Activated naive CD8-positive, alpha-beta T cell treated with anti-CD3 and anti-CD28 coated beads, Interleukin-2, amount 50 U/mL, for 16 hours (primary cell): ENCODE data around the gene SMARCA2.

Experiments
- DNase-seq: peaks from one replicate; pipeline ENCODE4 v3.0.0-alpha.2; 2020; ENCODE audit warnings: low read depth, low spot score

SMARCA2 gene

DNA sequence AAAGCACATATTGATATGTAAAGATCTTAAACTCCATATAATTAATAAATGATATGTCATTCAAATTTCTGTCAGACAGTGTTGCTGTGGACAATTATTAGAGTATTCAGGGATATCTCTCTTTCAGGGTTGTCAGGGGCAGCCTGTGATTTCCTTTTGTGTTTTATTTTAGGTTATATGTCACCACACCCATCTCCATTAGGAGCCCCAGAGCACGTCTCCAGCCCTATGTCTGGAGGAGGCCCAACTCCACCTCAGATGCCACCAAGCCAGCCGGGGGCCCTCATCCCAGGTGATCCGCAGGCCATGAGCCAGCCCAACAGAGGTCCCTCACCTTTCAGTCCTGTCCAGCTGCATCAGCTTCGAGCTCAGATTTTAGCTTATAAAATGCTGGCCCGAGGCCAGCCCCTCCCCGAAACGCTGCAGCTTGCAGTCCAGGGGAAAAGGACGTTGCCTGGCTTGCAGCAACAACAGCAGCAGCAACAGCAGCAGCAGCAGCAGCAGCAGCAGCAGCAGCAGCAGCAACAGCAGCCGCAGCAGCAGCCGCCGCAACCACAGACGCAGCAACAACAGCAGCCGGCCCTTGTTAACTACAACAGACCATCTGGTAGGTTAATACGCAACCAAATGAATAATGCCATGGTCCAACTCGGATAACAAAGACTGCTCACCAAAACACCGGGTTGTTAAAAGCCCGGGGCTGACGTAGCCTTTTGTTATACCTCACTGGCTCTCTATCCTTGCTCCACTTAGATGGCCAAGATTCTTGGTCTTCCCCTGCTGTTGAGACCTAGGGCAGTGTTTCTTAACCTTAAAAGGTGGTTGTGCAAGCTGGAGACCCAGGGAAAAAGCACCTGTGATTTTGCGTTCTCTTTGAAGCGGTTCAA is 24.4 kb downstream of the SMARCA2 start:
- DNase-seq = no peak

DNA sequence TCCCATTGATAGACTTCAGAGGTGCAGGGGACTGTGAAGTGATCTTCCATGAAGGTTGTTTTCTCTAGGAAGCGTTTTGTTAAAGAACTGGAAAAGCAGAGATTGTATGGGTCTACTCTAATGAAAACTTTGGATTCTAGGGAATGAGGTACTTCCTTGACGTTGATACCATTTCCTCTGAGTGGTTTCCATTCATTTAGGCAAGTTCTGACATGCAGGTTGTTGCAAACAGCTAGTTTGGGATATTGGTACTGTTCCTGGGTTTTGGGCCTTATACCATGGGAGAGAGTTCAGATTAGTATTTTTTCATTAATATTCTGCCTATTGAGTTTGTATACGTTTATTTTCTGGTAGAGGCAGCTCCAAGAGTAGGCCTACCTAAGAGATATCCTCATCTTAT is 25.7 kb downstream of the SMARCA2 start:
- DNase-seq = no peak

DNA sequence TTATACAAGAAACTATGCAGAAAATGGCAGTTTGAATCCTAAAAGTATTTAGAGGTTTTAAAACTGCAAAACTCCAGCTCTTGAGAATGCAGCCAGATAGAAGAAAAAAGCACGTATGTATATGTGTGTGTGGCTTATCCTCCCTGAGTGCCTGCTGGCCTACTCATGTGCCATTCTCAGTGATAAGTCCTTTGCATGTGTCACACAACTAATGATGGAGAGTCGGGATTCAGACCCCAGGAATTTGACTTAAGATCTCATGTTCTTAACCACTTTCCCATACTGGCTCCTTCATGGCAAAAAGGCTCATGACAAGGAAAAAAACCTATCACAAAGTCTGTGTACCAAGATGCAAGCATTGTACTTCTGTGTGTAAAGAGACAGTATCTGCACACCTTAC is 26.6 kb downstream of the SMARCA2 start:
- no peak for DNase-seq

GRCh38 chr9:2043243-2043642 is 28.1 kb downstream of the SMARCA2 start:
- DNase-seq = no peak

DNA sequence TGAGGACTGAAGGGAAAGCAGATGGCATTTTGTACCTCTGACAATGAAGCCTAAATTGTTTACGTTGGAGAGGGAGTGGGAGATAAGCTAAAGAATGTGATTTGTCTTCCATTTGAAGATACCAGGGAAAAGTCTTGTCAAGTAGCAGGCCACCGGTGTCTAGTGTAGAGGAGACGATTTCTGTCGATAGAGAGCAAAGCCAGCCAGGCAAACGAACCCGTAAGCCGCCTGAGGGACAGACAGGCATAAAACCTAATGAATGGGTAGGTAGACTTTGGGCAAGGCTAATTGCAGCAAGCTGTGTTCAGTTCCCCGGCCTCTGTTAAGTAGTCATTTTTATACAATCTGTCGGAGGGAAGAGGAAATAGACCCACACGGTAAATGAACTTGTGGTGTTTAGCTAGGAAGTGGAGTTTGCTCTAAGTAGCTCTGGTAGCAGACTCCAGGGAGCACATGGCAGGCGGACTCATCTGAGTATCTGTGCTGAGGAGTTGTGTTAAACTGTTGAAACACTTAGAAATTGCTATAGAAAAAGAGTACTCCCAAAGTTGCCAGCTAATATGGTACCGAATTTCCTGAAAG is 28.8 kb downstream of the SMARCA2 start:
- DNase-seq = no peak

DNA sequence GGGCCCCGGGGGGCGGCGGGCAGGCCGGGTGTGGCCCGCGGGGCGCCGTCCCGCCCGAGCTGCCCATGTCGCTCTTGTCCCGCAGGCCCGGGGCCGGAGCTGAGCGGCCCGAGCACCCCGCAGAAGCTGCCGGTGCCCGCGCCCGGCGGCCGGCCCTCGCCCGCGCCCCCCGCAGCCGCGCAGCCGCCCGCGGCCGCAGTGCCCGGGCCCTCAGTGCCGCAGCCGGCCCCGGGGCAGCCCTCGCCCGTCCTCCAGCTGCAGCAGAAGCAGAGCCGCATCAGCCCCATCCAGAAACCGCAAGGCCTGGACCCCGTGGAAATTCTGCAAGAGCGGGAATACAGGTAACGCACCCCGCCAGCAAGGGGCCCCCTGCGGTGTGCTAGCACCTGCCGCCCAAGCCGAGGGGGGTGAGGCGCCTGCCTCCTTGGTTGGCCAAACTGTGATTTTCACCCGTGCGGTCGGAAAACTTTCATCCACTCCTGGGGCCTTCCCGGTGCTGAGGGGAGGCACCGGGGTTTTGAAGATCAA is 32.1 kb downstream of the SMARCA2 start:
- no peak for DNase-seq

DNA sequence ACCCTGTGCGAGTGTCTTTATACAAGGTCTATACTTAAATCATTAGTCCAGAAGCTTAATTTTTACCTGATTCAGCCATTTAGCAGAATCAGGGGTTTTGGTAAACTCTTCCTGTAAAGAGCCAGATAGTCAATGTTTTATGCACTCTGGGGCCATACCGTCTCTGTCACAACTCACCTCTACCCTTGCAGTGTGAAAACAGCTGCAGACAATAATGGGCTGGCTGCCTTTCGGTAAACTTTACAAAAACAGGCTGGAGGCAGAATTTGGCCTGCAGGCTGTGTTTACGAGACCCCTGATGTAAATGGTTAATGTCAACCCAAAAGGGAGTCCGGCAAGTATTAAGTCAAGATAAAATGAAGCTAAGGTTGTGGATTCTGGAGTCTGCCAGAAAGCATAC is 32.8 kb downstream of the SMARCA2 start:
- DNase-seq = no peak

- no peak for DNase-seq
Observed at GRCh38 chr9:2050236-2050635, 35.1 kb downstream of the SMARCA2 start.

DNA sequence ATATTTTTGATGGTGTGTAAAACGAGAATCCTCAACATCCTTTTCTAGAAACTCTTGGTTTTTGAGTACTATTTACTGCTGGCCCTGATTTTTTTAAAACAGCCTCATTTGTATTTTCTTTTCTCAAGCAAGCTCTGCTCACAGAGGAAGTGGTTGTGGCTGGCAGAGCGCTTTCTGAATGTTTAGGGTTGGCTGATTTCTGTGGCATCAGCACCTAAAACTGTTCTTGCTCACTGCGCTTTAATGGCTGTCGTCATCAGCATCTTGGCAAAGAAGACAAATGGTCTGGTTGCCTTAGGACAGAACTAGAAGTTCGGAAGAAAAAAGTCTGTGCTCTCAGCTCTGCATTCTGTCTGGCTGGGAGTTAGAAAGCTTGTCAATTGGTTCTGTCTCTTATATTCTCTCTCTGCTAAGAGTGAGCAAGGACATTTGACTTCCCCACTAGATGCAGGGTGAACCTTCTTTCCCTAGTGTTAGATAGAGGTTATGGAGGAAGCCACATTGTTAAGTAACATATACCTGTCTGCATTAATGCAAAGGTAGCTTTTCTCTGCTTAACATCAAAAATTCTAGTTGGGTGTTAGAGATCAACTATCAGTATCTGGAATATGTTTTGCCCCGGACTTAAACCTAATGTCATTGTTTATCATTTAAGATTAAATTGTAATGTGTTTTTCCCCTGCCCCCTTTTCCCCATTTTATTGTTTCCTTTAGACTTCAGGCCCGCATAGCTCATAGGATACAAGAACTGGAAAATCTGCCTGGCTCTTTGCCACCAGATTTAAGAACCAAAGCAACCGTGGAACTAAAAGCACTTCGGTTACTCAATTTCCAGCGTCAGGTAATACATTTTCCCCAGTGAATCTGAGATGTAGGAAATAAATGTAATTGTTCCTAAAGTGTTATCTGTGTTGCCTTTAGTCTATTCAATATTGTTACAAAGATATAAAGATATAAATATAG is 39.0 kb downstream of the SMARCA2 start:
- peak; percentile 6 for DNase-seq

DNA sequence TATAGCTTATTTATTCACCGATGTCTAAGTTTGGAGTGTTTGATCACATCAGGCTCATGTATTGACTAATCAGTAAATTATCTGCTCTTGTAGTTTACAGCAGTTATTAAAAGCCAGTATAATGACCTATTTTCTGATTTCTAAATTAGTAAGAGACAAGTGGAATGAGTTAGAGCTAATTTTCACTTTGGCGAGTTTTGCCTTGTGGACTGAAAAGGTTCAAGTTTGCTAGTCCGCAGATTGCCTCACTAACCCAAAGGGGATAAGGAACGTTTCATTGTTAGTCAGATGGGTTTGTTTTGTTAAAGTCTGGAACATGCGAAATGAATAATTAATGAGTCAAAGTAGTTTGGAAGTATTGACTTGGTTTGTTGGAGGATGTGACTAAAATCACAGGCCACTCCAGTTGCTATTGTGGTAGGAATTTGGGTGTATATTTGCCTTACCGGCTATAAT is 40.1 kb downstream of the SMARCA2 start:
- no peak for DNase-seq

DNA sequence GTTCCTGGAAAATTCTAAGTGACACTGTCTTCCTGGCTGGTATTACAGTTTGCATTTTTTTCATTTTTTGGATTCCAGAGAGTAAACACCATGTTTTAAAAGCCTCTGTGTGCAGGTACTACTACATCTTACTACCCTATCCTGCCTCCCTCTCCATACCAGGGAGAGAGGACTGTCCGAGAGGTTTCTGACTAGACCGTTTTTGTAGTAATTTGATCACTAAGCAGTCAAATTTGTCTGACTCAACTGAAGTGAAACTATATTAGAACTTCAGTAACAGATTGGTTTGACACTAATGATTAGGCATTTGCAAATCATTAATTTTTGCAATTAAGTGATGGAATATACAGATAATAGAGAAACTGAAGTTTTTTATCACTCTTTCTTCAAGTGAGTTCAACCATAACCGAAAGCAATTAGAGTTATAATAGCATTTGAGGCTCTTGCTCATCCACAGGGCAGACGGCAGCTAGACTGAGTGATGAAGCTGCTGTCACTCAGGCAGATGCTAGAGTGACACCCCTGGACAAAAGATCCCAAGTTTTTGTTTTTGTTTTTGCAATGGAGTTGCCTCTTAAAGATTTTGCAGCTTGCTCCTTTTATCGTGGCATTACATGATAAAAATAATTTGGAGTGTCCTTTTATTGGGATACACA is 44.3 kb downstream of the SMARCA2 start:
- no peak for DNase-seq

DNA sequence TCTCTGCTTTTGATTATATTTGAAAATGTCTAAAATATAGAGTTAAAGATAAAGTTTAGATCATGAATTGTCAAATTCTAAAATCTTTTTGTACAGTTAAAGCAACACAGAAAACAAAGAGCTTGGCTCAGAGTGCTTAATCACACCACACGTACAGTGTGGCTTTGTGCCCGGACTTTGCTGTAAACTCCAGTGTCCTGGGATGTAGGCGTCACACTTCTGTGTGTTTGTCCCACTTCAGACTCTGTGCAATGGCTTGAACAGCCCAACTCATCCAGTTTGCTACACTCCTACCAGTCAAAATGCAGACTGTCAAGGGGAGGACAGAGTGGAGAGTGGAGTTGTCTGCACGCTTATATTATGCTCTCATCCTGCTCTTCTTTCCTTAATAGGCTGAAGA is 45.3 kb downstream of the SMARCA2 start:
- DNase-seq = no peak

DNA sequence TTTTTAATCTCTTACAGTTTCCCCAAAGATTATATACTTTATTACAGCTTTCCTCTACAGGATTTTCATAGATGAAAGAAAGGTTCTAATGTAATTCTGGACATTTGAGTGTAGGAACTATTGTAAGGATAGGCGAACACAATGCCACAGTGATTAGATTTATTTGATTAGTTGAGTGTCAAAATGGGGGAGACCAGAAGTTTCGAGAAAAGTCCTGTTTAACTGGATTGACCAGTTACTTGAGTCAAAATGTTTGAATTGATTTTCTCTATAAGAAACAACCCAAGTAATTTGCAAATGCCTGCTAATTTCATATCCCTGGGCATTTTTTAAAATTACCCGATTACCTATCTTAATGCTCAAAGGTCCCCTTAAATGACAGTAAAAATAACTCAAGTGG is 50.6 kb downstream of the SMARCA2 start:
- DNase-seq = no peak

DNA sequence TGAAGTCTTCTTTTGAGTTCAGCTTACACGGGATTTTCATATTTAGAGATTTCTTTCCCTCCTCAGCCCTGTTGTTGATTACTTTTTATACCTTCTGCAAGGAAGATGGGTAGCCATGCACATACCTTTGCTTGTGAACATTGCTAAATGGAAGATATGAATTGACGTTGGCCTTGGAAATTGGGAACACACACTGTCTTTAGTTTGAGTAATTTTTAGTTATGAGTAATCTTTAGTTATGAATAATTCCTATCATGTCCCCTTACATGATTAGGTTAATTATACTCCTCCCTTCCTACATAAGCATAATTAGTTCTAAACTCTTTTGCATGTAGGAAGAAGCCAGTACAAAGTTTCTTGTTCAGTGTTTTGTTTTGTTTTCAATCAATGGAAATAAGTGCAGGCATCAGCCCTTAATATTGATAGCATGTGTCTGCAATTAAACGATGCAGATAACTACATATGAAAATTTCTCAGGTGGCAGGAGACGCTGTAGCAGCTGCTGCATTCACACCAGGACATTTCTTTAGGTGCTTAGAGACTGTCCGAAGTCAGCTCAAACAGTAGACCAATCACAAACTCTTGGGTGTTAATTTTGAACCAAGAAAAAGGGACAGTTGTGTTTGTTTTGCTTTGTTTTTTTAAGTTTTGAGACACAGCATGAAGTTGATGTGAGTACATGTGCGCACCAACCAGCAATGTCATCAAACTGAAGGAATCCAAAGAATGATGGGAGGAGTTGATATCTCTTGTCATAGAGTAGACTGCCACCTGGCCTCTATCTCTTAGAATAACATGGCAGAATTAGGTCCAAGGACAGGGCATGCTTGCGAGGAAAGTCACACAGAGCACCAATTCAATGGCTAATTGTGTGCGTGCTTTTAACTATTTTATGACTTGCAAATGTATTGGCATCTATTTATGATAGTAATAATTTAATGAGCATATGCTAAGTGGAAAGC is 51.4 kb downstream of the SMARCA2 start:
- no peak for DNase-seq

DNA sequence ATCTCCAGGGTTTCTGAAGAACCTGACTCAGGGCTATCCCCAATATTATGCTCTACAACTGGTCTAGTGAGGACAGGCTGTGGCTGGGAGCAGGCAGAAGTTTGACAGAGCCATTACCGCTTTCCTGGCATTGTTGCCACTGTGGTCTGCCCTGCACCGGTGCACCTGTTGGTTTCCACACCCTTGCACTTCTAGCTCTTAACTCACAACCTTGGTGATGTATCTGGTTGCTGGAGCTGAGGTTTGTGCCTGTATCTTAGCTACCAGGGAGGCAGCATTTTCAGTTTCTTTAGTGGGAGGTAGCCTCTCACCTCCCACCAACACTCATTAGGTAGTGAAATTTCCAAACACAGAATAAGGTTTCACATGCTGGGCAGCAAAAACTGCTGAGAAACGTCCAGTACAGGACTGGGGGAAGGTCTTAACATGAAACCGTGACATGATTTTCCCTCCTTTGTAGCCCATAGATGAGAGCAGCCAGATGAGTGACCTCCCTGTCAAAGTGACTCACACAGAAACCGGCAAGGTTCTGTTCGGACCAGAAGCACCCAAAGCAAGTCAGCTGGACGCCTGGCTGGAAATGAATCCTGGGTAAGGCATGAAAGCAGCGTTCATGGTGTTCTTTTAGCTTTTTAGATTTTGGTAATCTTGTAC is 57.7 kb downstream of the SMARCA2 start:
- DNase-seq = no peak

GRCh38 chr9:2082772-2083171 is 67.6 kb downstream of the SMARCA2 start:
- no peak for DNase-seq

DNA sequence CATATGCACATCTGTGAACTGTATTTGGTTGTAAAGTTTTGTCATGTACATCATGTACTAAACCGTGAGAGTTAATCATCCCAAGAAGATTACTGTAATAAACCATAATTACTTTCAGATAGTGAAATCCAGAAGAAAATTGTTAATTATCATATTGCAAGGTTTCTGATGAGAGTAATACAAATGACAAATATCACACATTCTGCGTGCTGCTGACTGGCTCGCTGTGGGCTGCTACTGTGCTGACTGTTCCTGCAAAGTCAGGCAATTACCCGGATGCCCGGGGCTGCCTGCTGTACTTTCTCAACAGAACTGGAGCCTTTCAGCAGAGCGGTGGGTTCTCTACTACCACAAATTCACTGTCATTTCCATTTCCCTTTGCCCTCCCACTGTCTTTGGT is 68.3 kb downstream of the SMARCA2 start:
- DNase-seq = no peak

- DNase-seq = no peak
Observed at GRCh38 chr9:2085716-2086115, 70.6 kb downstream of the SMARCA2 start.

- no peak for DNase-seq
Observed at GRCh38 chr9:2086116-2086515, 71.0 kb downstream of the SMARCA2 start.

DNA sequence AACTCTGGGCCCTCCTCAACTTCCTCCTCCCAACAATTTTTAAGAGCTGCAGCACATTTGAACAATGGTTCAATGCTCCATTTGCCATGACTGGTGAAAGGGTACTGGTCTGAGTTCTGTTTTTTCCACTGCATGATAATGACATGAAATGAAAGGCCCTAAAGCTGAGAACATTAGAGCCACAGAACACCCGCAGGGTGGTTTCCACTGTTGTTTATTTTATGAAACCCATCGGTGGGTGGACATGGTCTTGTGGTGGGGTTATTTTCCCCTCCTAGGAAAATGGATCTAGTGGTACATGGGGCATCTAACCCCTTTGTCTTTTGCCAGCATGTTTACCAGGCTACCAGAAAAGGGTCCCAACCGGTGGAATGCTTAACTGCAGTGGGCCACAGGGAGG is 71.8 kb downstream of the SMARCA2 start:
- DNase-seq = no peak
